ENCODE measurements around the gene CDON. TPM values are rescaled to one million over a fixed set of nuclear protein-coding genes. Genes with fewer than 3 reads are reported as not detected.
"Not testable (repeated sequence)": the region's sequence is repeated elsewhere in the genome, so short reads cannot be mapped to it uniquely, and the experiment has no call there.

CDON gene
- total and polyA plus RNA-seq, 4 experiments from 2014 or later, result 0.03 to 3.1 (median 1.6) TPM

DNA sequence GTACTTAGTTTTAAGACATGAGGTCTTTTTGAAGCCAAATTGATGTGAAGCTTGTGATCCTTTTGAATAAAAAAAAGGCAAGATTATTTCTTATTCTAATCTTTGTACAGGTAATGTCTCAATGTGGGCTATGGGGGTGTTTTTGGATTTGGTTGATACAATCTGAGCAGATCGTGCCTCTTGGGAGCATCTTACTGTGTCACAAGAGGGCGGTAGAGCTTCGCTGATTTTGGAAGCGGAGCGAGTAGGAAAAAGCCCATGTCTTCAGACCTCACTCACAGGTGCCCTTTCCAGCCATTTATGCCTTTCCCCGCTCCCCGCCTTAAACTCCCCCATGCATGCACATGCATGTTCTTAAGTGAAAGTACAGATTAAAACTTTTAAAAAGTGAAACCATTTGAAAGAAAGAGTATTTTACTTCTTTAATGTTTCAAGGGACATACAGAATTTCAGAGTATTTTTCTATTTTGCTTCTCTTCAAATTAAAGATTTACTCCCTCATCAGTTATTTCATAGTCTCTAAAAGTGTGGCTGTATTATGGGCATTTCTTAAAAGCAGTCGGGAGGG, 139.6 kb downstream of the CDON start:
- peak; percentile 47 to 57 (median 52) for DNase-seq
- no peaks in the 10 kb centered on the region for H3K9me3 Mint-ChIP-seq
- H3K4me1 Mint-ChIP-seq, result peaks cover 0 to 3% (median 1%) of the 10 kb centered on the region in 4 donors
- Histone ChIP-seq H3K4me1 (ENCODE audit: insufficient read depth, low read length) (no peaks in the 10 kb centered on the region), H3K36me3 (ENCODE audit: insufficient read depth, low read length) (no peaks in the 10 kb centered on the region), H3K4me3 (ENCODE audit: low read length in 2 of 2) (no peak overlapping the region), H3K27ac (ENCODE audit: low read depth, low read length) (no peak overlapping the region), H3K9me3 (ENCODE audit: control insufficient read depth in 1 of 2, low read length in 2 of 2) (no peaks in the 10 kb centered on the region), H3K27me3 (ENCODE audit: insufficient read depth, low read length) (no peaks in the 10 kb centered on the region)
- no peak overlapping the region for H3K27ac Mint-ChIP-seq
- ChIA-PET POLR2A (ENCODE audit: partially characterized antibody) (interaction anchor here (1.1 kb wide), 1 partner anchor 35 kb away, joined by 3 read pairs; the partner anchor contains the start of gene HYLS1), CTCF (ENCODE audit: partially characterized antibody) (interaction anchor here (0.6 to 5.6 kb wide), 16 partner anchors 8 to 558 kb away, joined by 3 to 81 read pairs (median 4); no protein-coding TSS in a partner anchor)
- intact Hi-C loops (cut with micrococcal nuclease), result no loop called here
- no peaks in the 10 kb centered on the region for H3K36me3 Mint-ChIP-seq
- no peak overlapping the region for H3K4me3 Mint-ChIP-seq
- H3K27me3 Mint-ChIP-seq, result peaks cover 15 to 22% of the 10 kb centered on the region in 2 donors

DNA sequence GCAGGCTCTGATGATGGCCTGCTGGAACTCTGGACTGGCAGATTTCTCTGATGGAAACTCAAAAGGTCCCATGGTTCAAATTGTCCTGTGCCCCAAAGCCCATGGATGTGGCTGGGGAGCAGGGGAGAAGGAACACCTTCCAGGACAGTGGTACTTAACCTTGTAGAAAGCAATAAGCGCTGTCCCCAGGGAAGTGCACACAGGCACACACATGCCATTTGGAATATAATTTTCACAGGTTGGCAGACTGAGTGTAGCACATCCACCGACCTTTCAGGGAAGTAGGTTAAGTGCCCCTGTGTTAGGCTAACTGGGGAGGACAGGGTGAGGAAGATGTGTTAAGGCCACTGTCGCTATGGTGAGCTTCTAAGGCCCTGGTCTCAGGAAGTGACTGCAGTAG, 140.5 kb downstream of the CDON start:
- Histone ChIP-seq H3K27me3 (ENCODE audit: insufficient read depth, low read length) (no peaks in the 10 kb centered on the region), H3K4me3 (ENCODE audit: low read length in 2 of 2) (no peak overlapping the region), H3K9me3 (ENCODE audit: control insufficient read depth in 1 of 2, low read length in 2 of 2) (no peaks in the 10 kb centered on the region), H3K27ac (ENCODE audit: low read depth, low read length) (no peak overlapping the region), H3K36me3 (ENCODE audit: insufficient read depth, low read length) (no peaks in the 10 kb centered on the region), H3K4me1 (ENCODE audit: insufficient read depth, low read length) (no peaks in the 10 kb centered on the region)
- POLR2A ChIA-PET (ENCODE audit: partially characterized antibody), result no interaction called here
- peaks cover 15 to 25% of the 10 kb centered on the region in 2 donors for H3K27me3 Mint-ChIP-seq
- CTCF ChIA-PET (ENCODE audit: partially characterized antibody), result interaction anchor here (1.1 to 5.6 kb wide), 7 partner anchors 8 to 282 kb away, joined by 3 to 81 read pairs (median 4); no protein-coding TSS in a partner anchor
- intact Hi-C loops (cut with micrococcal nuclease), result no loop called here
- H3K4me3 Mint-ChIP-seq, result no peak overlapping the region
- H3K9me3 Mint-ChIP-seq, result no peaks in the 10 kb centered on the region
- no peaks in the 10 kb centered on the region for H3K36me3 Mint-ChIP-seq
- DNase-seq, result no peak
- peaks cover 0 to 3% (median 1%) of the 10 kb centered on the region in 4 donors for H3K4me1 Mint-ChIP-seq
- H3K27ac Mint-ChIP-seq, result no peak overlapping the region

- Mint-ChIP-seq H3K36me3 (no peaks in the 10 kb centered on the region), H3K9me3 (no peaks in the 10 kb centered on the region), H3K4me3 (no peak overlapping the region), H3K4me1 (peaks cover 0 to 3% (median 1%) of the 10 kb centered on the region in 4 donors), H3K27ac (no peak overlapping the region), H3K27me3 (peaks cover 14 to 30% of the 10 kb centered on the region in 2 donors)
- no peak for DNase-seq
- ChIA-PET CTCF (ENCODE audit: partially characterized antibody) (interaction anchor here (0.8 to 5.6 kb wide), 5 partner anchors 17 to 283 kb away, joined by 3 to 81 read pairs (median 3); partner anchors contain the start of gene HYLS1), POLR2A (ENCODE audit: partially characterized antibody) (no interaction called here)
- intact Hi-C loops (cut with micrococcal nuclease), result no loop called here
- Histone ChIP-seq H3K27ac (ENCODE audit: low read depth, low read length) (no peak overlapping the region), H3K4me3 (ENCODE audit: low read length in 2 of 2) (no peak overlapping the region), H3K4me1 (ENCODE audit: insufficient read depth, low read length) (no peaks in the 10 kb centered on the region), H3K36me3 (ENCODE audit: insufficient read depth, low read length) (no peaks in the 10 kb centered on the region), H3K27me3 (ENCODE audit: insufficient read depth, low read length) (no peaks in the 10 kb centered on the region), H3K9me3 (ENCODE audit: control insufficient read depth in 1 of 2, low read length in 2 of 2) (no peaks in the 10 kb centered on the region)
Measured at GRCh38 chr11:125921042-125921441, 141.6 kb downstream of the CDON start.

GRCh38 chr11:125918140-125918840, 144.4 kb downstream of the CDON start:
- peaks cover 14 to 34% of the 10 kb centered on the region in 2 donors for H3K27me3 Mint-ChIP-seq
- CTCF ChIA-PET (ENCODE audit: partially characterized antibody), result interaction anchor here (1.2 to 1.9 kb wide), 3 partner anchors 21 to 275 kb away, joined by 3 to 9 read pairs (median 5); no protein-coding TSS in a partner anchor
- Histone ChIP-seq H3K27me3 (ENCODE audit: insufficient read depth, low read length) (no peaks in the 10 kb centered on the region), H3K4me1 (ENCODE audit: insufficient read depth, low read length) (no peaks in the 10 kb centered on the region), H3K4me3 (ENCODE audit: low read length in 2 of 2) (no peak overlapping the region), H3K36me3 (ENCODE audit: insufficient read depth, low read length) (no peaks in the 10 kb centered on the region), H3K9me3 (ENCODE audit: control insufficient read depth in 1 of 2, low read length in 2 of 2) (no peaks in the 10 kb centered on the region), H3K27ac (ENCODE audit: low read depth, low read length) (no peak overlapping the region)
- POLR2A ChIA-PET (ENCODE audit: partially characterized antibody), result no interaction called here
- no peak overlapping the region for H3K4me3 Mint-ChIP-seq
- H3K36me3 Mint-ChIP-seq, result no peaks in the 10 kb centered on the region
- peaks cover 0 to 3% (median 1%) of the 10 kb centered on the region in 4 donors for H3K4me1 Mint-ChIP-seq
- no peaks in the 10 kb centered on the region for H3K9me3 Mint-ChIP-seq
- DNase-seq, result no peak
- intact Hi-C loops (cut with micrococcal nuclease), result no loop called here
- H3K27ac Mint-ChIP-seq, result no peak overlapping the region

GRCh38 chr11:125916683-125917347, 145.9 kb downstream of the CDON start:
- H3K9me3 ChIP-seq (ENCODE audit: control insufficient read depth in 1 of 2, low read length in 2 of 2), result no peaks in the 10 kb centered on the region
- H3K4me1 ChIP-seq (ENCODE audit: insufficient read depth, low read length), result no peaks in the 10 kb centered on the region
- H3K27ac ChIP-seq (ENCODE audit: low read depth, low read length), result no peak overlapping the region
- ChIA-PET CTCF (ENCODE audit: partially characterized antibody) (interaction anchor here (1.2 to 1.3 kb wide), 2 partner anchors 22 to 277 kb away, joined by 3 to 5 read pairs; no protein-coding TSS in a partner anchor), POLR2A (ENCODE audit: partially characterized antibody) (no interaction called here)
- Mint-ChIP-seq H3K36me3 (no peaks in the 10 kb centered on the region), H3K27me3 (peaks cover 13 to 34% of the 10 kb centered on the region in 2 donors), H3K27ac (no peak overlapping the region), H3K4me1 (no peaks in the 10 kb centered on the region), H3K4me3 (no peak overlapping the region), H3K9me3 (no peaks in the 10 kb centered on the region)
- H3K4me3 ChIP-seq (ENCODE audit: low read length in 2 of 2), result no peak overlapping the region
- intact Hi-C loops (cut with micrococcal nuclease), result no loop called here
- no peaks in the 10 kb centered on the region for H3K36me3 ChIP-seq (ENCODE audit: insufficient read depth, low read length)
- H3K27me3 ChIP-seq (ENCODE audit: insufficient read depth, low read length), result no peaks in the 10 kb centered on the region
- no peak for DNase-seq

DNA sequence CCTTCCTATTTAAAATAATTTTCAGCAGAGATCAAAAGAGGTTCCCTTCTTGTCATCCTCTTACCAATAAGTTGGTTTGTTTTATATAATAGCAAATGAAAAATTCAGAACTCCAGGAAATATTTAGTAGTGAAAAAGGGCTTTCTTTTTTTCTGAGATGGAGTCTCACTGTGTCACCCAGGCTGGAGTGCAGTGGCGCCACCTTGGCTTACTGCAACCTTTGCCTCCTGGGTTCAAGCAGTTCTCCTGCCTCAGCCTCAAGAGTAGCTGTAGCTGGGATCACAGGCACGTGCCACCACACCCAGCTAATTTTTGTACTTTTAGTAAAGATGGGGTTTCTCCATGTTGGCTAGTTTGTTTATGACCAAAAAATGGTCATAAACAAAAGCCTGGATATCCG, 148.1 kb downstream of the CDON start:
- H3K36me3 ChIP-seq (ENCODE audit: insufficient read depth, low read length); H3K9me3 Mint-ChIP-seq; H3K27ac ChIP-seq (ENCODE audit: low read depth, low read length); intact Hi-C loops (cut with micrococcal nuclease); H3K27me3 ChIP-seq (ENCODE audit: insufficient read depth, low read length); H3K4me1 ChIP-seq (ENCODE audit: insufficient read depth, low read length); H3K4me3 ChIP-seq (ENCODE audit: low read length in 2 of 2); DNase-seq; POLR2A ChIA-PET (ENCODE audit: partially characterized antibody); H3K36me3 Mint-ChIP-seq; H3K4me1 Mint-ChIP-seq; H3K4me3 Mint-ChIP-seq; H3K27ac Mint-ChIP-seq; H3K9me3 ChIP-seq (ENCODE audit: control insufficient read depth in 1 of 2, low read length in 2 of 2): not testable (repeated sequence)
- CTCF ChIA-PET (ENCODE audit: partially characterized antibody), result interaction anchor here (1.3 kb wide), 1 partner anchor 8 kb away, joined by 4 read pairs; no protein-coding TSS in a partner anchor
- peaks cover 20 to 33% of the 10 kb centered on the region in 2 donors for H3K27me3 Mint-ChIP-seq
